GM21381 (cell line): Measurements from ENCODE around the gene SEC22B.
"Not testable (repeated sequence)": the region's sequence is repeated elsewhere in the genome, so short reads cannot be mapped to it uniquely, and the experiment has no call there.

ENCODE experiments used
- ATAC-seq: cut with Tn5 transposase; IDR thresholded peaks from one replicate; pipeline ENCODE4 v1.9.1; 2021; ENCODE audit warnings: mild to moderate bottlenecking, moderate library complexity; ENCODE audit not compliant: unreplicated experiment

SEC22B gene

DNA sequence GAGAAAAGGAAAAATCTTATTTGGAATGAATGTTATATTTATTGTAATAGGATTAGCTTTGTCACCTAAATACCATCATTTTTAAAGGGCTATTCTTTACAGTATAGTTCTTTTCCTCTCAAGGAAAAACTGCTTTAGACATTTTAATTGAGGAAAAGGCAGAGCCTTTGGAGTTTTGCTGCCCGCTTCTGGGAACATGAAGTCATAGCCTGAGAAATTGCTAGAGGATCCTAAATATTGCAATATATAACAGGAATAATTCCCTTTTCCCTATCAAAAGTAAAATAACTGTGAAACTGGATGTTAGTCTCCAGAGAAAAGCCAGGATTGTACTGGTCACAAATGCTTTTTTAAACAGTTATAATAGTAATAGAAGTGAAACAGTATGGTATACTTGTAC lies 30.5 kb downstream of the SEC22B start:
- not testable (repeated sequence) for ATAC-seq

GRCh38 chr1:120144626-120145025 lies 31.7 kb downstream of the SEC22B start:
- not testable (repeated sequence) for ATAC-seq

GRCh38 chr1:120144169-120144568 lies 32.2 kb downstream of the SEC22B start:
- ATAC-seq: not testable (repeated sequence)

GRCh38 chr1:120143334-120143733 lies 33.0 kb downstream of the SEC22B start:
- not testable (repeated sequence) for ATAC-seq

GRCh38 chr1:120142512-120143263 lies 33.6 kb downstream of the SEC22B start:
- peak; percentile 98 for ATAC-seq

- not testable (repeated sequence) for ATAC-seq
Measured at GRCh38 chr1:120141865-120142264, 34.5 kb downstream of the SEC22B start.

DNA sequence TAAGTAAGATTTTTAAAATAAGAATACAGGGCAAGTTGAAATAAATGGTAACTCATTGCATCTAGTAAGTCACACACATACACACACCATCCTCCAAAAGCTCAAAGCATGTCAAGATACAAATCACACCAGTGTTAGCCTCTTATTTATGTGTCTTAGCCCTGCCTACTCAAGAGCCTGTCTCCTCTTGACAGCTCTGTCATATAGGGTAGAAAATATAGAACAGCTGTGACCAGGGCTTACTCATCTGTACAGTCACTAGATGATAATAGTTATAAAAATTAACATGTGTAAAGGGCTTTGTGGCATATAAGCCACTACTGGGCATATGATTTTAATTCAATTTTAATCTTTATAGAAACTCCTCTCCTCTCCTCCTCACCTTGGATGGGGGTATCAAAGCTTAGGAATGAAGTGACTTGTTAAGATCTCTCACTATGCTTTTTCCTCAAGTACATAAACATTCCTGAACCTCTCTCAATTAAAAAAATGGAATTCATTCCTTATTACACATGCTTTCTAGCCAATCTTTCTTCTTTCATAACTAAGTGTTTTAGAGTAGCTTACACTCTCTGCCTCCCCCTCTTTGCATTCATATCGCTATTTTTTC lies 35.6 kb downstream of the SEC22B start:
- ATAC-seq: not testable (repeated sequence)

DNA sequence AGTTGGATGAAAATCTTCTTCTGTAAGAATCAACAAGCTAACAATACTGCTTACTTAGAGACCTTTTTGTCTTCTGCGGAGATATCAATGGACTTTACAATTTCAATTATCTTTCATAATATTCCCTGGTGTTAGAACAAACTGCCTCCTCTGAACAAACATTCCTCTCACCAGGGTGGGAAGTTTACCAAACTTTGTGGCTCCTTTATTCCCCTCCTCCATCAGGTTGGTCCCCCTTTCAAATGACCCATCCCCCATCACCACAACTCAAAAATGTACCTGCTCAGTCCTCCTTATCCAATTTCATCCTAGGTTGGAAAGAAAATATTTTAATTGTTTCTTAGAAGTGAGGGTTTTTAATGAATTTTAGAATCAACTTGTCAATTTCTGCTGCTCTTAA lies 40.2 kb downstream of the SEC22B start:
- not testable (repeated sequence) for ATAC-seq

DNA sequence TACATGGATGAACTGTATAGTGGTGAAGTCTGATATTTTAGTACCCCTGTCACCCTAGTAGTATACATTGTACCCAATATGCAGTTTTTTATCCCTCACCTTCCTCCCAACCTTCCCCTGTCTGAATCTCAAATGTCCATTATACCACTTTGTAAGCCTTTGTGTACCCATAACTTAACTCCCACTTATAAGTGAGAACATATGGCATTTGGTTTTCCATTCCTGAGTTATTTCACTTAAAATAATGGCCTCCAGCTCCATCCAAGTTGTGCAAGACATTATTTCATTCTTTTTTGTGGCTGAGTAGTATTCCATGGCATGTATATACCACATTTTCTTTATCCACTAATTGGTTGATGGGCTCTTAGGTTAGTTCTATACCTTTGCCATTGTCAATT lies 42.4 kb downstream of the SEC22B start:
- ATAC-seq: not testable (repeated sequence)

- no peak for ATAC-seq
Measured at GRCh38 chr1:120133228-120133927, 42.9 kb downstream of the SEC22B start.

DNA sequence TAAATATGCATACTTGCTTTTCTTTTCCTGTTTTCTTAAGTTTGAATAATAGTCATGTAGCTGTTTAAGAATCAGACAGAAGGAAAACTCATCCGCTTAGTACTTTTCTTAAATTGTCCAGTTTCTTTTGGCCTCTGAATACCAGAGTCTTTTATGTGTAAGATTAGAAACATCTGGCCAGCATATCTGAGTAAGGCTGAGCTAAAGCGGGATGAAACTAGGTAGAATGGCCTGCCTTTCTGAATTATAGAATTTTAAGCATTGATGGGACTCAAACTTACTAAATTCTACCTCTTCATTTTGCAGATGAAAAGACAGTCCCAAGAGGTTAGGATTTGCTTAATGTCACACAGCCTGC lies 43.9 kb downstream of the SEC22B start:
- ATAC-seq: not testable (repeated sequence)

GRCh38 chr1:120131611-120132405 lies 44.5 kb downstream of the SEC22B start:
- peak; percentile 82 for ATAC-seq

DNA sequence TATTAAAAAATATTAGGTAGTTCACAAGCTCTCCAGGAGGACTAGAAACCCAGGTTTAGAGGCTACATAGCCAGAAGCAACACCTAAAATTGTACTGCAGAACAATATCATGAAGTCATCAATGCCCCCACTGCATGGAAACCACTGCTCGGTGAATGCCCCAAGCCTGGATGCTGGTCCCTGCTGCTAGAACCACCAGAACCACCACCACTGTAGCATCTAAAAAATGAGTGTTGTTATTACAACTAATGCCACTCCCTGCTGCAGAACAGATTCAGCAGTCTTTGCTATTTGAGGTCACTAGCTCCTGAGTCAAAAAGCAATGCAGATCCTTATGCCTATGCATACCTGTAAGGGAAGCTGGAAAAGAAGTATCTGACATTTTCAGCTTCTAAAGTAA lies 48.4 kb downstream of the SEC22B start:
- ATAC-seq: not testable (repeated sequence)

- not testable (repeated sequence) for ATAC-seq
Measured at GRCh38 chr1:120126216-120126615, 50.1 kb downstream of the SEC22B start.

DNA sequence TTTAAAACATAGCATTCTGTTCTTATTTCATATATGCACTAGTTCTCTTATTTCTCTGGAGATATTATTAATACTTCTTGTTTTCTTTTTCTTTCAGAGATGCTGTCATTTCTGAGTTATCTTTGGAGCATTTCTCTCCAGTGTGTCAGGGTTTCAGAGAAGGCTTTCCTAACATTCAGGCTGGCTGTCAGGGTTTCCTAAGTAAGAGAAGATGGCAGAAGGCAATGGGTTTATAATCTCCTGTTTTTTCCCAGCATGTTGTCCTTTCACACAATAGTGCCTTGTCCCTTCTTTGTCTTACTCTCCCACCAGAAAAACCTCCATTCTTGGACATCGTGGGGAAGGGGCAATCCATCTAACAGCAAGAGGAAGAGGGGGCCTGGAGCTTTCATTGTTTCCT lies 51.7 kb downstream of the SEC22B start:
- ATAC-seq: not testable (repeated sequence)

DNA sequence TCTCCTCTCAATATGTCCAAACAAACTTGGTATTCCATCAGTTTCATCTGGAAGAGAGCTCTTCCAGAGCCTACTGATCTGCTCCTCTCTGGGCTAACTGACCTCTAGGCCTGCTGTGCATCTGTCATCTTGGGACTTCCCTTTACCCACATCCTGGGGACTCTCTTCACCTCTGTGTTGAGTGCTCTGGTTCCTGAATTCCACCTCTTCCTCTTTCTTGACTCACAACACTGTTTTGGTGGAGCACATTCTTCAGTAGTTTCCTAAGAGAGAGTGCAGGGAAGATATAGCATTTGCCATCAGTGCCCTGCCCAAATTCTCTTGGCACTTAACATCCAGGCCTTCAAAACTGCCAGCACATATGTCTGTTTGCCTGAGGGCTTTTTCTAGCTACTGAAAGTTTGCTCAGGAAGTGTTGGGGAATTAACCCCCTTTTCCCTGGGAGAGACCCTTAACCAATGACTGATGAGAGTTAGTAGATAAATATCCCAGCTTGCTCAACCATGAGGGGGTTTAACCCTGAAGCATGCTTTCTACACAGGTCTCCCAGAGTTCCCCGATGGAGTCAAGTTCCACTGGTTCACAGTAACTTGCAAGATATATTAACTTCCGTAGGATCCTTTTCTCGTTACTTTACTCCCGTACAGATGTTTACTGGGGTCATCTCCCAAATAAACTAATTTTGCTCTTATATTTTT lies 52.4 kb downstream of the SEC22B start:
- peak; percentile 41 for ATAC-seq

DNA sequence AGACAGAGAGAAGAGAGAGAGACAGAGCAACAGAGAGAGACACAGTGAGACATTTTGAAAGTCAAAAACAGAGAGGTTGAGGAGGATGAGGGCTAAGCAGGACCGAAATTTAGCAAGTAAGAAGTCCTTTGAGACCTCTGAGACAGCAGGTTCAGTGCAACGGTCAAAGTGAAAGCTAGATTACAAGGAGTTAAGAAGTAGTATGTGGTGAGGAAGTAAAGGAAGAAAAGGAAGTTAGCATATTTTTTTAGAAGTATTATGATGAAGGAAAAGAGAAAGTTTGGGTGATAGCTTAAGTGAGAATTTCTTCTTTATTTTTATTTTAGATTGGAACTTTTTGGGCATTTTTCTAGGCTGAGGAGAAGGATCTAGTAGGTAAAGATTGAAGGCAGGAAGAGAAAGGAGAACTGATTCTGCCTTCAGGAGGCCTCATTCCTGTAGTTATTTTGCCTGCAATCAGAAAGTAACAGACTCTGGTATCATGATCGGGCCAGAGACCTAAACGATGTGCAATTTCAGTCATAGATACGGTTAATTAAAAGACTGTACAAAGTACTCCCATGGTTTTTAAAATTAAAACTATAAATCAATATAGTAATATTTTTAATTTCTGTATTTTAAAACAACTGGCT lies 53.9 kb downstream of the SEC22B start:
- peak; percentile 89 for ATAC-seq

DNA sequence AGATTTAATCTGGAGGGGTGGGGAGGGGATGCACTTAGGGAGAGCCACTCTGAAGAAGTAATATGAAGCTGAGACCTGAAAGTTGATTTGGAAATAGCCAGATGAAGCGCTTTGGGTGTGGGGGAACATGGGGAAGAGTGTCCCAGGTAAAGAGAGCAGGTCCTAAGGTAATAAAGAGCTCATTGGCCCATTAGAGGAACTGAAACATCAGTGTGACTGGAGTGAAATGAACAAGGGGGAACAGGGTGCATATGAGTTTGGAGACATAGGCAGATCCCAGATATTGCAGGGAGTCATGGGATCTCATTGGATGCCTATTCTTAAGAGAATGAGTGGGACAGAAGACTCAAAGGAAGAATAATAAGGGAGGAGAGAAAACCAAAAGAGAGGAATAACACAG lies 54.5 kb downstream of the SEC22B start:
- ATAC-seq: not testable (repeated sequence)

GRCh38 chr1:120120525-120120924 lies 55.8 kb downstream of the SEC22B start:
- not testable (repeated sequence) for ATAC-seq
